GM12878 (cell line): Measurements from ENCODE around the gene NEAT1. TPM values are rescaled to one million over a fixed set of nuclear protein-coding genes. Genes with fewer than 3 reads are reported as not detected.

Source experiments
- ATAC-seq: fragments of 200-7000 bp; cut with Tn5 transposase; 3 replicates; pipeline ENCODE4 v1.9.1; 2020; ENCODE audit warnings: mild to moderate bottlenecking, moderate library complexity
- BruUV-seq: library from RNA; stranded (reverse); fragments of 400-500 nt; replicated peaks from 2 replicates; lab custom pipeline; 2021; lab: Mats Ljungman, UMichigan
- CTCF ChIA-PET: fragments of 300-600 bp; sonication (Branson Sonifier 250); formaldehyde crosslinking; extraction: SDS; loops from one replicate; lab custom pipeline; 2021; ENCODE audit warnings: inconsistent platforms; lab: Yijun Ruan, JAX
- POLR2A ChIA-PET: fragments of 350-600 bp; formaldehyde crosslinking; extraction: SDS; loops from one replicate; lab custom pipeline; 2021; ENCODE audit warnings: inconsistent platforms; lab: Charles Lee
- RAD21 ChIA-PET: fragments of 300-600 bp; sonication (Branson Sonifier 250); formaldehyde crosslinking; loops from one replicate; lab custom pipeline; 2023; ENCODE audit warnings: antibody characterized with exemption; ENCODE audit not compliant: unreplicated experiment; lab: Charles Lee
- SMC1A ChIA-PET: fragments of 300-600 bp; sonication (Branson Sonifier 250); formaldehyde crosslinking; loops from one replicate; lab custom pipeline; 2023; ENCODE audit not compliant: unreplicated experiment, uncharacterized antibody; lab: Charles Lee
- DNase-seq: peaks from one replicate; pipeline ENCODE4 v3.0.0-alpha.2; 2011; ENCODE audit warnings: low read depth, low spot score
- FAIRE-seq: peaks from 3 replicates; lab custom pipeline; 2011; peaks lifted over from hg19 to GRCh38; lab: Jason Lieb, UNC
- H2AFZ ChIP-seq: 2 replicates; pipeline ENCODE4 v1.6.0; 2011; ENCODE audit warnings: low read depth, low read length, control low read depth; ENCODE audit not compliant: control insufficient read depth
- H3K27ac ChIP-seq: 2 replicates; pipeline ENCODE4 v1.5.1; 2011; ENCODE audit warnings: control low read depth; ENCODE audit not compliant: control insufficient read depth, insufficient read depth
- H3K27me3 ChIP-seq, 2 experiments: replicated peaks in 1 of 2; 2 replicates each; pipeline versions ENCODE4 v1.6.0 to v1.6.1; 2011; ENCODE audit warnings: low read length in 1 of 2; ENCODE audit not compliant: control insufficient read depth in 2 of 2, insufficient read depth in 2 of 2
- H3K36me3 ChIP-seq, 2 experiments: 2 replicates each; pipeline ENCODE4 v1.5.1; 2011; ENCODE audit warnings: low read length in 1 of 2; ENCODE audit not compliant: control insufficient read depth in 2 of 2, insufficient read depth in 2 of 2
- H3K4me1 ChIP-seq: 2 replicates; pipeline ENCODE4 v1.6.1; 2011; ENCODE audit warnings: mild to moderate bottlenecking, low read length, moderate library complexity, mixed read lengths; ENCODE audit not compliant: control insufficient read depth, insufficient read depth
- H3K4me2 ChIP-seq: 2 replicates; pipeline ENCODE4 v1.6.0; 2011; ENCODE audit warnings: control low read depth; ENCODE audit not compliant: control insufficient read depth, insufficient read depth
- H3K4me3 ChIP-seq: fragments of 200-600 bp; sonication (generic); 2 replicates; pipeline ENCODE4 v1.5.1; 2016
- H3K79me2 ChIP-seq: 2 replicates; pipeline ENCODE4 v1.6.0; 2011; ENCODE audit warnings: low read length; ENCODE audit not compliant: control insufficient read depth, insufficient read depth
- H3K9ac ChIP-seq: 2 replicates; pipeline ENCODE4 v1.8.0; 2011; ENCODE audit warnings: low read length, control low read depth, mixed read lengths; ENCODE audit not compliant: control insufficient read depth, insufficient read depth
- H3K9me3 ChIP-seq: replicated peaks from 3 replicates; pipeline ENCODE4 v1.5.1; 2011; ENCODE audit warnings: mild to moderate bottlenecking, low read length; ENCODE audit not compliant: control insufficient read depth, insufficient read depth
- H4K20me1 ChIP-seq: 2 replicates; pipeline ENCODE4 v1.6.0; 2011; ENCODE audit not compliant: control insufficient read depth, insufficient read depth
- CBFB ChIP-seq: IDR thresholded peaks from 2 replicates; pipeline ENCODE4 v1.6.1; 2016; ENCODE audit warnings: antibody characterized with exemption, low read depth
- CHD1 ChIP-seq: IDR thresholded peaks from 2 replicates; pipeline ENCODE4 v1.6.1; 2012; ENCODE audit warnings: low read depth, low read length, improper control_type of control experiment
- ELK1 ChIP-seq: IDR thresholded peaks from 2 replicates; pipeline ENCODE4 v1.6.1; 2012; ENCODE audit warnings: low read depth, low read length, improper control_type of control experiment
- FOXK2 ChIP-seq: fragments of 450-650 bp; IDR thresholded peaks from 2 replicates; pipeline ENCODE4 v1.6.1; 2017; ENCODE audit warnings: mild to moderate bottlenecking, moderate library complexity
- IKZF1 ChIP-seq: fragments of 450-650 bp; conservative IDR thresholded peaks from 2 replicates; pipeline ENCODE4 v1.6.1; 2017; ENCODE audit warnings: antibody characterized with exemption, mild to moderate bottlenecking
- IKZF2 ChIP-seq, 2 experiments: fragments of 450-650 bp; IDR thresholded peaks; 2 replicates each; pipeline ENCODE4 v1.6.1; 2017; ENCODE audit warnings: mild to moderate bottlenecking in 2 of 2, moderate library complexity in 2 of 2
- KLF5 ChIP-seq: fragments of 450-650 bp; IDR thresholded peaks from 2 replicates; pipeline ENCODE4 v1.6.1; 2014; ENCODE audit warnings: mild to moderate bottlenecking; ENCODE audit not compliant: partially characterized antibody
- NFXL1 ChIP-seq: fragments of 450-650 bp; IDR thresholded peaks from 2 replicates; pipeline ENCODE4 v1.6.1; 2017; ENCODE audit warnings: antibody characterized with exemption, mild to moderate bottlenecking, borderline replicate concordance
- NFYA ChIP-seq: IDR thresholded peaks from 2 replicates; pipeline ENCODE4 v1.6.1; 2011; ENCODE audit warnings: low read depth, mild to moderate bottlenecking, low read length, improper control_type of control experiment, borderline replicate concordance
- RAD51 ChIP-seq: fragments of 450-650 bp; IDR thresholded peaks from 2 replicates; pipeline ENCODE4 v1.6.1; 2016; ENCODE audit warnings: moderate library complexity, mild to moderate bottlenecking, inconsistent platforms
- SIN3A ChIP-seq: IDR thresholded peaks from 2 replicates; pipeline ENCODE4 v1.6.1; 2012; ENCODE audit warnings: low read depth, low read length, improper control_type of control experiment
- SMAD1 ChIP-seq: fragments of 450-650 bp; IDR thresholded peaks from 2 replicates; pipeline ENCODE4 v1.6.1; 2018; ENCODE audit warnings: mild to moderate bottlenecking, low read depth; ENCODE audit not compliant: partially characterized antibody
- SREBF1 ChIP-seq: IDR thresholded peaks from 2 replicates; pipeline ENCODE4 v1.6.1; 2012; ENCODE audit warnings: mild to moderate bottlenecking, low read length
- STAT1 ChIP-seq: fragments of 450-650 bp; conservative IDR thresholded peaks from 2 replicates; pipeline ENCODE4 v1.6.1; 2014; ENCODE audit warnings: antibody characterized with exemption, mild to moderate bottlenecking
- ZNF384 ChIP-seq: IDR thresholded peaks from 2 replicates; pipeline ENCODE4 v1.6.1; 2012; ENCODE audit warnings: low read depth, mild to moderate bottlenecking, low read length, improper control_type of control experiment, borderline replicate concordance
- WGBS: methylation state at CpG from one replicate; pipeline ENCODE4 v1.1.6; 2016; ENCODE audit warnings: low lambda C conversion rate; ENCODE audit not compliant: insufficient replicate concordance, insufficient coverage; ENCODE audit errors: missing lambda C conversion rate; 5-methylcytosine and 5-hydroxymethylcytosine counted together
- in situ Hi-C: fragments of 300-500 bp; cut with MboI; formaldehyde crosslinking; loops from 9 replicates; pipeline ENCODE4 v1.14.3; 2018; ENCODE audit warnings: mixed read lengths
- intact Hi-C: fragments of 100-400 bp; cut with micrococcal nuclease; formaldehyde crosslinking; loops from one replicate; pipeline ENCODE4 v1.14.2; 2022; ENCODE audit not compliant: unreplicated experiment
- polyA plus RNA-seq, 11 experiments: library from polyadenylated mRNA; depleted of rRNA in 4 of 11; unstranded in 6 of 11; stranded (reverse) in 5 of 11; fragments of >200 nt; fragmentation: Nextera tagmentation in 4 of 11; fragmentation: Illumina TruSeq in 1 of 11; extraction: Ambion mirVana in 4 of 11; extraction: Trizol in 1 of 11; gene quantifications; 1 replicate in 1 of 11; 2 replicates in 10 of 11; pipeline versions ENCODE4 v1.2.1 to v1.2.3, GENCODE V29; 2011 to 2016; ENCODE audit warnings: inconsistent platforms in 2 of 11, missing spikeins in 2 of 11, low read depth in 1 of 11
- total RNA-seq, 4 experiments: library from RNA; depleted of rRNA in 3 of 4; stranded (reverse); fragments of >200 nt in 3 of 4; fragmentation: Illumina TruSeq in 1 of 4; extraction: Trizol in 1 of 4; gene quantifications; 2 replicates each; pipeline versions ENCODE4 v1.2.1 to v1.2.3, GENCODE V29; 2013 to 2021
- TF ChIP-seq, protein P1 (sequence below): fragments of 450-650 bp; IDR thresholded peaks from 2 replicates; pipeline ENCODE4 v1.6.1; 2014; ENCODE audit warnings: mild to moderate bottlenecking
- TF ChIP-seq, protein P2 (sequence below): fragments of 450-650 bp; IDR thresholded peaks from 2 replicates; pipeline ENCODE4 v1.6.1; 2017; ENCODE audit warnings: low read depth, mild to moderate bottlenecking, moderate library complexity
- TF ChIP-seq, protein P3 (sequence below): IDR thresholded peaks from 2 replicates; pipeline ENCODE4 v1.6.1; 2011; ENCODE audit warnings: low read depth, low read length, improper control_type of control experiment, borderline replicate concordance

Gene NEAT1
- total and polyA plus RNA-seq, 10 of the 15 experiments (the other 5 are each of a cell fraction or from before 2014, with no cell fraction given), result 13.6 to 328 (median 69.4) TPM

DNA sequence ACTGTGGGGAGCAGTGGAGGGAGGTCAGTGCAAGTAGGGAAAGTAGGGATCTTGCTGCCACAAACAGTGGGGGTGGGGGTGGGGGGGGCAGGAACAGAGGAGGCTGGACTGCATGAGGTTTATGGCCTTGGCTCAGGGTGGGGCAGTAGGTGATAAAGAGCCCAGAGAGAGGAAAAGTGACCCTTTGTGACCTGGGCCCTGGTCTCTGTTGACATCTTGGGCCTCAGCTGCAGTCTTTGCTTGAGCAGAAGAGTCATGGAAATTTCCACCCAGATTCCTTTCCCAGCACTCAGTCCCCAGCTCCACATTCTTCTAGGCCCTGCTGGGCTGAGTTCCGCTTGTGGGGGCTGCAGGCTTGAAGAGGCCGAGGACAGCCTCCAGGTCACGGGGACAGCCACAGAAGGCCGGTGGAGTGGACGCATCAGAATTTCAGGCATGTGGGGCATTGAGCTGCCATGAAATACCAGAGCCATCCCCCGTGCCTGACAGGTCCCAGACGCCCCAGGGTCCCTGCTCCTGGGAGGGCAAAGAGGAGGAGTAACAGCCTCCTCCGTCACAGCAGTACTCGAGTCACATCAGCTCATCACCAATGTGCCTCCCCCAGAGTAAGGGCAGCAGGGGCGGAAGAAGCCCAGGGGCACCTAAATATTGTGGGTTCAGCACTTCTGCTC, 66.6 kb downstream of the NEAT1 start:
- no peak overlapping the region; the same call in 1 of the 2 replicates for H3K9ac ChIP-seq
- TF ChIP-seq, protein P1, sequence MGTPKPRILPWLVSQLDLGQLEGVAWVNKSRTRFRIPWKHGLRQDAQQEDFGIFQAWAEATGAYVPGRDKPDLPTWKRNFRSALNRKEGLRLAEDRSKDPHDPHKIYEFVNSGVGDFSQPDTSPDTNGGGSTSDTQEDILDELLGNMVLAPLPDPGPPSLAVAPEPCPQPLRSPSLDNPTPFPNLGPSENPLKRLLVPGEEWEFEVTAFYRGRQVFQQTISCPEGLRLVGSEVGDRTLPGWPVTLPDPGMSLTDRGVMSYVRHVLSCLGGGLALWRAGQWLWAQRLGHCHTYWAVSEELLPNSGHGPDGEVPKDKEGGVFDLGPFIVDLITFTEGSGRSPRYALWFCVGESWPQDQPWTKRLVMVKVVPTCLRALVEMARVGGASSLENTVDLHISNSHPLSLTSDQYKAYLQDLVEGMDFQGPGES, result no peak
- no peak for TF ChIP-seq FOXK2
- no peak for TF ChIP-seq NFXL1
- no peak for TF ChIP-seq IKZF1
- no peak for TF ChIP-seq KLF5
- no peak for TF ChIP-seq CBFB
- TF ChIP-seq SIN3A, result no peak
- TF ChIP-seq, protein P2, sequence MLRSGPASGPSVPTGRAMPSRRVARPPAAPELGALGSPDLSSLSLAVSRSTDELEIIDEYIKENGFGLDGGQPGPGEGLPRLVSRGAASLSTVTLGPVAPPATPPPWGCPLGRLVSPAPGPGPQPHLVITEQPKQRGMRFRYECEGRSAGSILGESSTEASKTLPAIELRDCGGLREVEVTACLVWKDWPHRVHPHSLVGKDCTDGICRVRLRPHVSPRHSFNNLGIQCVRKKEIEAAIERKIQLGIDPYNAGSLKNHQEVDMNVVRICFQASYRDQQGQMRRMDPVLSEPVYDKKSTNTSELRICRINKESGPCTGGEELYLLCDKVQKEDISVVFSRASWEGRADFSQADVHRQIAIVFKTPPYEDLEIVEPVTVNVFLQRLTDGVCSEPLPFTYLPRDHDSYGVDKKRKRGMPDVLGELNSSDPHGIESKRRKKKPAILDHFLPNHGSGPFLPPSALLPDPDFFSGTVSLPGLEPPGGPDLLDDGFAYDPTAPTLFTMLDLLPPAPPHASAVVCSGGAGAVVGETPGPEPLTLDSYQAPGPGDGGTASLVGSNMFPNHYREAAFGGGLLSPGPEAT, result no peak
- TF ChIP-seq NFYA, result no peak
- no peak for TF ChIP-seq SREBF1
- TF ChIP-seq IKZF2 (IDR thresholded peaks at IDR 0.05), result no peak
- TF ChIP-seq, protein P3, sequence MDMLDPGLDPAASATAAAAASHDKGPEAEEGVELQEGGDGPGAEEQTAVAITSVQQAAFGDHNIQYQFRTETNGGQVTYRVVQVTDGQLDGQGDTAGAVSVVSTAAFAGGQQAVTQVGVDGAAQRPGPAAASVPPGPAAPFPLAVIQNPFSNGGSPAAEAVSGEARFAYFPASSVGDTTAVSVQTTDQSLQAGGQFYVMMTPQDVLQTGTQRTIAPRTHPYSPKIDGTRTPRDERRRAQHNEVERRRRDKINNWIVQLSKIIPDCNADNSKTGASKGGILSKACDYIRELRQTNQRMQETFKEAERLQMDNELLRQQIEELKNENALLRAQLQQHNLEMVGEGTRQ, result no peak
- TF ChIP-seq CHD1, result no peak
- no peak for TF ChIP-seq ELK1
- no peak for TF ChIP-seq ZNF384
- no peak for TF ChIP-seq STAT1
- TF ChIP-seq RAD51, result no peak
- no peak for TF ChIP-seq SMAD1

More for the DNA sequence above, 66.6 kb downstream of the NEAT1 start:
- intact Hi-C loops, result no loop called here
- no TSS peak for BruUV-seq
- SMC1A ChIA-PET, result interaction anchor here (1.0 to 15.8 kb wide), 6 partner anchors 9 to 73 kb away, joined by 3 to 146 read pairs (median 20); partner anchors contain the start of gene MALAT1
- in situ Hi-C loops, result no loop called here
- no peak for DNase-seq
- POLR2A ChIA-PET, result interaction anchor here (0.6 to 16.2 kb wide), 6 partner anchors 7 to 70 kb away, joined by 3 to 429 read pairs (median 54); partner anchors contain the start of gene MALAT1
- CTCF ChIA-PET, result interaction anchor here (0.5 to 27.9 kb wide), 6 partner anchors 8 to 159 kb away, joined by 3 to 728 read pairs (median 9); partner anchors contain the start of gene MALAT1
- Histone ChIP-seq H3K9me3 (no peaks in the 10 kb centered on the region), H3K4me3 (no peak overlapping the region), H3K27ac (peak overlapping the region; percentile 62), H2AFZ (no peak overlapping the region), H3K4me2 (peak overlapping the region; percentile 87; the same call in 1 of the 2 replicates), H3K36me3 (no peaks in the 10 kb centered on the region), H3K4me1 (peaks cover 75% of the 10 kb centered on the region), H4K20me1 (no peaks in the 10 kb centered on the region), H3K27me3 (no peaks in the 10 kb centered on the region), H3K79me2 (peaks cover 27% of the 10 kb centered on the region)
- no peak for ATAC-seq
- RAD21 ChIA-PET, result interaction anchor here (1.2 to 3.2 kb wide), 6 partner anchors 9 to 20 kb away, joined by 4 to 29 read pairs (median 6); partner anchors contain the start of gene MALAT1
- WGBS, result 92% methylated on average over 10 of the region's 10 CpGs
- FAIRE-seq, result no peak
